SW480 (cell line): ENCODE results near the gene HNRNPH1.

Source experiments
- DNase-seq: peaks from one replicate; pipeline ENCODE4 v3.0.0-alpha.2; 2016; ENCODE audit warnings: low spot score

HNRNPH1 gene

GRCh38 chr5:179623906-179624741, 653 bp upstream of the HNRNPH1 start:
- DNase-seq, result peak; percentile 81

- no peak for DNase-seq
Observed at GRCh38 chr5:179621551-179622214, 1.8 kb downstream of the HNRNPH1 start.

- no peak for DNase-seq
Observed at GRCh38 chr5:179620703-179621350, 2.6 kb downstream of the HNRNPH1 start.

- DNase-seq, result no peak
Observed at GRCh38 chr5:179620293-179620692, 3.2 kb downstream of the HNRNPH1 start.

GRCh38 chr5:179619776-179620175, 3.7 kb downstream of the HNRNPH1 start:
- DNase-seq, result no peak

GRCh38 chr5:179618923-179619554, 4.4 kb downstream of the HNRNPH1 start:
- DNase-seq, result no peak

- no peak for DNase-seq
Observed at GRCh38 chr5:179617930-179618329, 5.5 kb downstream of the HNRNPH1 start.

- DNase-seq, result no peak
Observed at GRCh38 chr5:179616002-179616594, 7.4 kb downstream of the HNRNPH1 start.

GRCh38 chr5:179615203-179615602, 8.3 kb downstream of the HNRNPH1 start:
- DNase-seq, result no peak

- DNase-seq, result no peak
Observed at GRCh38 chr5:179614745-179615144, 8.7 kb downstream of the HNRNPH1 start.

GRCh38 chr5:179613460-179614071, 9.9 kb downstream of the HNRNPH1 start:
- DNase-seq, result no peak

GRCh38 chr5:179612577-179613459, 10.7 kb downstream of the HNRNPH1 start:
- DNase-seq, result no peak

- no peak for DNase-seq
Observed at GRCh38 chr5:179610903-179611265, 12.6 kb downstream of the HNRNPH1 start.

- no peak for DNase-seq
Observed at GRCh38 chr5:179610109-179610902, 13.2 kb downstream of the HNRNPH1 start.

GRCh38 chr5:179609834-179610108, 13.7 kb downstream of the HNRNPH1 start:
- DNase-seq, result no peak

GRCh38 chr5:179608131-179608581, 15.3 kb downstream of the HNRNPH1 start:
- DNase-seq, result peak; percentile 53

GRCh38 chr5:179607160-179607931, 16.1 kb downstream of the HNRNPH1 start:
- DNase-seq, result no peak

GRCh38 chr5:179606910-179607159, 16.6 kb downstream of the HNRNPH1 start:
- DNase-seq, result no peak

- no peak for DNase-seq
Observed at GRCh38 chr5:179606071-179606909, 17.2 kb downstream of the HNRNPH1 start.
